ENCODE measurements around the gene HSPB6.
A peak's percentile ranks its signal among the peaks of the same experiment; 100 is the strongest.

The HSPB6 gene

GRCh38 chr19:35752746-35753350 is 4.0 kb downstream of the HSPB6 start:
- peak overlapping the region in 1 of 2 donors; percentile 100 for H3K27ac ChIP-seq
- DNase-seq (ENCODE audit: low spot score), result no peak
- H3K4me3 ChIP-seq, result no peak overlapping the region
- TF ChIP-seq CTCF (IDR thresholded peaks at IDR 0.05), result no peak

- no peak for TF ChIP-seq CTCF (IDR thresholded peaks at IDR 0.05)
- DNase-seq (ENCODE audit: low spot score), result no peak
- H3K27ac ChIP-seq, result peak overlapping the region in 1 of 2 donors; percentile 9
- H3K4me3 ChIP-seq, result no peak overlapping the region
Observed at GRCh38 chr19:35751839-35752745, 4.7 kb downstream of the HSPB6 start.

GRCh38 chr19:35750167-35750566 is 6.7 kb downstream of the HSPB6 start:
- H3K4me3 ChIP-seq, result no peak overlapping the region
- peak overlapping the region in 1 of 2 donors; percentile 31 for H3K27ac ChIP-seq
- no peak for TF ChIP-seq CTCF (IDR thresholded peaks at IDR 0.05)
- DNase-seq (ENCODE audit: low spot score), result no peak

- TF ChIP-seq CTCF (IDR thresholded peaks at IDR 0.05), result no peak
- peak; percentile 100 for DNase-seq (ENCODE audit: low spot score)
- Histone ChIP-seq H3K27ac (peak within 1 kb of the TSS; percentile 82 to 88), H3K4me3 (peak within 1 kb of the TSS; percentile 90)
Observed at GRCh38 chr19:35748106-35749020, 8.5 kb downstream of the HSPB6 start, which contains the start of gene LIN37. TSS of gene LIN37 (plus strand) at chr19:35748576. CDS start at chr19:35748725, 149 bp downstream.

- no peak for TF ChIP-seq CTCF (IDR thresholded peaks at IDR 0.05)
- peak overlapping the region; percentile 87 for H3K4me3 ChIP-seq
- DNase-seq (ENCODE audit: low spot score), result no peak
- H3K27ac ChIP-seq, result peak overlapping the region in 1 of 2 donors; percentile 5
Observed at GRCh38 chr19:35746531-35746930, 10.3 kb downstream of the HSPB6 start.

- peak overlapping the region; percentile 87 for H3K4me3 ChIP-seq
- H3K27ac ChIP-seq, result peak overlapping the region; percentile 84 to 100
- no peak for DNase-seq (ENCODE audit: low spot score)
- TF ChIP-seq CTCF (IDR thresholded peaks at IDR 0.05), result no peak
Observed at GRCh38 chr19:35746087-35746462, 10.8 kb downstream of the HSPB6 start.
